NB4 (cell line): ENCODE data around the gene MAP2K7.

Experiments used
- CTCF ChIP-seq: IDR thresholded peaks from one replicate; pipeline ENCODE4 v1.5.1; 2012; ENCODE audit warnings: low read depth, low read length
- POLR2A ChIP-seq: IDR thresholded peaks from 2 replicates; pipeline ENCODE4 v1.6.1; 2011; ENCODE audit warnings: mild to moderate bottlenecking; ENCODE audit not compliant: insufficient read length; ENCODE audit errors: extremely low read depth

- peak; percentile 54 for TF ChIP-seq POLR2A
- no peak for TF ChIP-seq CTCF
Measured at GRCh38 chr19:7919610-7920518, 16.2 kb downstream of the MAP2K7 start, which contains the start of gene SNAPC2.
